ENCODE measurements around the gene RNF7.

The RNF7 gene

DNA sequence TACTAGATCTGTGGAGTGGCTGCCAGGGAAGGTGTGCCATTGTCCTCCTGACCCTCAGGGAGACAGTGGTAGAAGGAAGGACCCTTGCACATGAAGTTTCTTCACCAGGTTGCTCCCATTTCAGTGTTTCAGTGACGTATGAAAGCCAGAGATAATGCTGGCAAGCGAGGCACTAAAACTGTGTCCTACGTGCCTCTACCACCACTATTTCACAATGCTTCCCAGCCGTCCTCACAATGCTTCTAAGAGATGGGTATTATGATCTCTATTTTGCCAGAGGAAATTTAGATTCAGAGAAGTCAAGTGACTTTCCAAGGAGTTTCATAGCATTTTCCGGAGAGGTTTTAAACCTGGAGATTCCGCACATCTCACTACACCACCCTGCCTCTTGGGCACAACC is 28.0 kb upstream of the RNF7 start:
- no peaks in the 10 kb centered on the region for H3K27me3 ChIP-seq (ENCODE audit: control insufficient read depth, insufficient read depth, low read length, poor library complexity, severe bottlenecking)
- H3K36me3 ChIP-seq (ENCODE audit: control insufficient read depth, insufficient read depth, low read length) = no peaks in the 10 kb centered on the region
- H3K27ac ChIP-seq (ENCODE audit: insufficient read depth, low read depth, low read length, poor library complexity, severe bottlenecking) = no peak overlapping the region
- WGBS, 2 experiments = 88 to 98% methylated on average over 6 of the region's 6 CpGs
- H3K4me3 ChIP-seq (ENCODE audit: insufficient read depth, low read depth, low read length) = no peak overlapping the region
- no peaks in the 10 kb centered on the region for H3K4me1 ChIP-seq (ENCODE audit: control insufficient read depth, insufficient read depth, low read length)
- H3K9me3 ChIP-seq (ENCODE audit: control insufficient read depth, low read length) = no peaks in the 10 kb centered on the region

DNA sequence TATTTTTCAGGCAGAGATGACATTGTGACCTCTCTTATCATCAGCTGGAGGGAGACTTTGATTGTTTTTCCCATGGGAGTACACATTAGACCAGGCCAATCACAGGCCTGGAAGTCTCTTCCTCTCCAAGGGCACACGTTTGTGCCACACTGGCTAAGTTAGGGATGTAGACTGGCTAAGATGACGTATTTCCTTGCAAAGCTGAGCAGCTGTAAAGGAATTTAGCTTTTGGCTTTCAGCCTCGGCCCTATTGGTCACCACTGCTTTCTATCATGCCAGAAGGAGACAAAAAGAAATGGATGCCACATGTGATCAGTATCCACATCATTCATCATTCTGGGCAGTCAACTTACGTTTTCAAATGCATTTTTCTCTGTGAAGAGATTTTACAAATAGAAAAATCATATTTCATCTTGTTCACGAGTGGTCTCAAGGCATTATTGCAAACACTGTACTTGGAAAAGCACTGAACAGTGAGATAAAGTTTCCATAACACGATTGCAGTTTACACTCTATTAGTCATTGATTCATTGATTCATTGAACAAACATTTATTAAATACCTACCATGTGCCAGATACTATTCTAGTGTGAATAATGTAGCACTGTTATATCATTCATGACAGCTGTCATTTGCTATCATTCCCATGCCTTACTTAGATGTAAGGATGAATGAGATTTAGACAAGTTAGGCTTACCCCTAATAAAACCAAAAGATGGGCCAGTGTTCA is 27.0 kb upstream of the RNF7 start:
- H3K36me3 ChIP-seq (ENCODE audit: control insufficient read depth, insufficient read depth, low read length) = no peaks in the 10 kb centered on the region
- WGBS, 2 experiments = 90 to 94% methylated on average over 6 of the region's 6 CpGs
- no peak overlapping the region for H3K27ac ChIP-seq (ENCODE audit: insufficient read depth, low read depth, low read length, poor library complexity, severe bottlenecking)
- no peaks in the 10 kb centered on the region for H3K27me3 ChIP-seq (ENCODE audit: control insufficient read depth, insufficient read depth, low read length, poor library complexity, severe bottlenecking)
- H3K9me3 ChIP-seq (ENCODE audit: control insufficient read depth, low read length) = no peaks in the 10 kb centered on the region
- no peak overlapping the region for H3K4me3 ChIP-seq (ENCODE audit: insufficient read depth, low read depth, low read length)
- H3K4me1 ChIP-seq (ENCODE audit: control insufficient read depth, insufficient read depth, low read length) = no peaks in the 10 kb centered on the region

DNA sequence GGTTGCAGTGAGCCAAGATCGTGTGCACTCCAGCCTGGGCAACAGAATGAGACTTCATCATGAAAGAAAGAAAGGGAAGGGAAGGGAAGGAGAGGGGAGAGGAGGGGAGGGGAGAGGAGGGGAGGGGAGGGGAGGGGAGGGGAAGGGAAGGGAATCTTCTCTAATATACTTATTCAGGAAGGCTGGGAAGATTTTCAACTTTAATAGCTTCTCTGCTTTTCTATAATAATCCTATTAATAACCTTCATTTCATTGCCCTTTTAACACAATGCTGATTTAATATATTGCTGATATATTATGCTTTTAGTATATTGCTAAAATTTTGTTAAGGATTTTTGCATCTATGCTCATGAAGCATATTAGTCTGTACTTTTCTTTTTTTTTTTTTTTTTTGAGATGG is 23.4 kb upstream of the RNF7 start:
- Histone ChIP-seq H3K4me1 (ENCODE audit: control insufficient read depth, insufficient read depth, low read length) (no peaks in the 10 kb centered on the region), H3K36me3 (ENCODE audit: control insufficient read depth, insufficient read depth, low read length) (no peaks in the 10 kb centered on the region), H3K27ac (ENCODE audit: insufficient read depth, low read depth, low read length, poor library complexity, severe bottlenecking) (no peak overlapping the region), H3K27me3 (ENCODE audit: control insufficient read depth, insufficient read depth, low read length, poor library complexity, severe bottlenecking) (no peaks in the 10 kb centered on the region), H3K9me3 (ENCODE audit: control insufficient read depth, low read length) (no peaks in the 10 kb centered on the region), H3K4me3 (ENCODE audit: insufficient read depth, low read depth, low read length) (no peak overlapping the region)
- 91 to 100% methylated on average over 1 of the region's 1 CpG for WGBS, 2 experiments

DNA sequence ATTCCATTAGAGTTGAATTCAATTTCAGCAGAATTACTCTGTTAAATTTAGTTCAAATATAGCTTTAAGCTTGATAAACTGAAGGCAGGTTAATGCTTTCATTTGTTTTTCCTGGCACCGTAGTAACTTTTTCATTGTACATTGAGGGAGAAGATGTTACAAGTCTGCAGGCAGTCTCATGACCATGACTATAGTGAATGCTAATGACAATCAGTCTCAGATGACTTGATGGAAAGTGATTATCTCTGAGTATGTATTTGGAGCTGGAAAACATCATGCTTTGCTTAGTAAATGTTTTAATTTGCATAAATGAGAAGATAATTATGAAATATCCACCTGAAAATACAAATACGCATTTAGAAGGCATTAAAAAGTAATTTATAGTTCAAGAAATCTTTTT is 16.0 kb upstream of the RNF7 start:
- Histone ChIP-seq H3K27me3 (ENCODE audit: control insufficient read depth, insufficient read depth, low read length, poor library complexity, severe bottlenecking) (no peaks in the 10 kb centered on the region), H3K9me3 (ENCODE audit: control insufficient read depth, low read length) (no peaks in the 10 kb centered on the region)
- WGBS, 2 experiments = 96 to 97% methylated on average over 1 of the region's 2 CpGs

DNA sequence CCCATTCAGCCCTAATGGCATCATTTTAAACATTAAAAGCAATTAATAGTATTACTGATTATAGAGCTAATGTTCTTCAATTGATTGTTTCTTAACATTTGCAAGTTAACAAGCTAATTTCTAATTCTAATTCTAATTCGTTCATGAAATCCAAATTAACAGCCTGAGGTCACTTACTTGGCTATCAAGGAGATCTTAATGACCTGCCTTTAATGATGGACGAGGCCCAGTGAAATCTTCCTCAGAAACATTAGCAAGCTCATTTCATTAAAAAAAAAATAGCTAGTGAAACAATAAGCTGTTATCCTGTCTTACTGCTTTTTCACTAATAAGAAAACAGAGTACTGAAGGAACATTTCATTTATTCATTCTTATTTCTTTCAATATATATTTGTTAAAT is 15.4 kb upstream of the RNF7 start:
- WGBS, 2 experiments = 91 to 96% methylated on average over 2 of the region's 2 CpGs
- Histone ChIP-seq H3K27ac (ENCODE audit: insufficient read depth, low read depth, low read length, poor library complexity, severe bottlenecking) (no peak overlapping the region), H3K9me3 (ENCODE audit: control insufficient read depth, low read length) (no peaks in the 10 kb centered on the region), H3K27me3 (ENCODE audit: control insufficient read depth, insufficient read depth, low read length, poor library complexity, severe bottlenecking) (no peaks in the 10 kb centered on the region), H3K36me3 (ENCODE audit: control insufficient read depth, insufficient read depth, low read length) (no peaks in the 10 kb centered on the region), H3K4me1 (ENCODE audit: control insufficient read depth, insufficient read depth, low read length) (no peaks in the 10 kb centered on the region), H3K4me3 (ENCODE audit: insufficient read depth, low read depth, low read length) (no peak overlapping the region)

More for the DNA sequence above, 16.0 kb upstream of the RNF7 start:
- no peak overlapping the region for H3K4me3 ChIP-seq (ENCODE audit: insufficient read depth, low read depth, low read length)
- no peaks in the 10 kb centered on the region for H3K36me3 ChIP-seq (ENCODE audit: control insufficient read depth, insufficient read depth, low read length)
- H3K4me1 ChIP-seq (ENCODE audit: control insufficient read depth, insufficient read depth, low read length) = no peaks in the 10 kb centered on the region
- no peak overlapping the region for H3K27ac ChIP-seq (ENCODE audit: insufficient read depth, low read depth, low read length, poor library complexity, severe bottlenecking)

DNA sequence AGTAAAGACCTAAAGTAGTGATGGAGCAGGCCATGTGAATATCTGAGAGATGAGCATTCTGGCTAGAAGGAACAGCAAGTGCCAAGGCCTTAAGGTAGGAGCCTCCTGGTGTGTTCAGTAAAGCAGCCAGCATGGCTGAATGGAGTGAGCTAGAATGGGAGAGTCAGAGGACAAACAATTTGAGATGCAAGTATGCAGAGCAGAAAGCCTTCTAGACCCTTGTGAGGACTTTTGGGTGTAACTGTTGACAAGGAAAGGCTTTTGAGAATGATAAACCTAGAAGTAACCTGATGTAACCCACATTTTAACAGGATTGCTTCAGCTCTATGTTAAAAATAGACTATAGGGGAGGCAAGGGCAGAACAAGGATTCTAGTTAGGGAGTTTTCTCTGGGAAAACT is 14.8 kb upstream of the RNF7 start:
- no peaks in the 10 kb centered on the region for H3K27me3 ChIP-seq (ENCODE audit: control insufficient read depth, insufficient read depth, low read length, poor library complexity, severe bottlenecking)
- H3K4me3 ChIP-seq (ENCODE audit: insufficient read depth, low read depth, low read length) = no peak overlapping the region
- no peaks in the 10 kb centered on the region for H3K4me1 ChIP-seq (ENCODE audit: control insufficient read depth, insufficient read depth, low read length)
- H3K9me3 ChIP-seq (ENCODE audit: control insufficient read depth, low read length) = no peaks in the 10 kb centered on the region
- H3K27ac ChIP-seq (ENCODE audit: insufficient read depth, low read depth, low read length, poor library complexity, severe bottlenecking) = no peak overlapping the region
- H3K36me3 ChIP-seq (ENCODE audit: control insufficient read depth, insufficient read depth, low read length) = no peaks in the 10 kb centered on the region

DNA sequence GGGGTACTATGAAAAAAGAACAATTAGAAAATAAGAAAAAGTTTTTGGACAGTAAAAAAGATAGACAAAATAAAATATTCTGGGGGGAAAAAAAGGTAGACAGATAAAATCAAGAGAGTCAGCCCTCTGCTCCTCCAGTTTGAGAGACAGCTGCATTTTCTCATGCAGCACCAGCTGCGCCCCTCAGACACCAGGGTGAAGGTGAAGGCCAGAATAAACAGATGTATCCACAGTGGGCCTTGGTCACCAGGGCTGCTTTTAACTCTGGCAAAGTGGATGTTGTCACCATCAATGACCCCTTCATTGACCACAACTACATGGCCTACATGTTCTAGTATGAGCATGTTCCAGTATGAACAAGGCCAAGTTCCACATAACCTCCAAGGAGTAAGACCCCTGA is 13.9 kb upstream of the RNF7 start:
- Histone ChIP-seq H3K27me3 (ENCODE audit: control insufficient read depth, insufficient read depth, low read length, poor library complexity, severe bottlenecking) (no peaks in the 10 kb centered on the region), H3K9me3 (ENCODE audit: control insufficient read depth, low read length) (no peaks in the 10 kb centered on the region), H3K27ac (ENCODE audit: insufficient read depth, low read depth, low read length, poor library complexity, severe bottlenecking) (no peak overlapping the region), H3K4me1 (ENCODE audit: control insufficient read depth, insufficient read depth, low read length) (no peaks in the 10 kb centered on the region), H3K4me3 (ENCODE audit: insufficient read depth, low read depth, low read length) (no peak overlapping the region), H3K36me3 (ENCODE audit: control insufficient read depth, insufficient read depth, low read length) (no peaks in the 10 kb centered on the region)
- 93% methylated on average over 1 of the region's 1 CpG for WGBS, 2 experiments

DNA sequence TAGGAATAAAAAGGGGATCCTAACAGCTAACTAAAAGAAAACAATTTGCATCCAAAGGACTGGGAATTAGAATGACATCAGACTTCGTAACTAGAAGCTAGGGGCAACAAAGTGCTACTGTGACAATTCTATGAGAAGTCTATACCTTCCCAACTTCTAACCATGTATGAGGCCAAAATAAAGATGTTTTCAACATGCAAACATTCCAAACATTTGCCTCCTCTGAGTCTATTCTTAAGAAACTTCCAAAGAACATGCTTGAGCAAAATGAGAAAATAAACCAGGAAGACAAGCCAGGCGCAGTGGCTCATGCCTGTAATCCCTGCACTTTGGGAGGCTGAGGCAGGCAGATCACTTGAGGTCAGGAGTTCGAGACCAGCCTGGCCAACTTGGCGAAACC is 13.1 kb upstream of the RNF7 start:
- no peak overlapping the region for H3K27ac ChIP-seq (ENCODE audit: insufficient read depth, low read depth, low read length, poor library complexity, severe bottlenecking)
- no peaks in the 10 kb centered on the region for H3K9me3 ChIP-seq (ENCODE audit: control insufficient read depth, low read length)
- no peaks in the 10 kb centered on the region for H3K4me1 ChIP-seq (ENCODE audit: control insufficient read depth, insufficient read depth, low read length)
- no peak overlapping the region for H3K4me3 ChIP-seq (ENCODE audit: insufficient read depth, low read depth, low read length)
- no peaks in the 10 kb centered on the region for H3K27me3 ChIP-seq (ENCODE audit: control insufficient read depth, insufficient read depth, low read length, poor library complexity, severe bottlenecking)
- no peaks in the 10 kb centered on the region for H3K36me3 ChIP-seq (ENCODE audit: control insufficient read depth, insufficient read depth, low read length)
- 85 to 94% methylated on average over 4 of the region's 4 CpGs for WGBS, 2 experiments

DNA sequence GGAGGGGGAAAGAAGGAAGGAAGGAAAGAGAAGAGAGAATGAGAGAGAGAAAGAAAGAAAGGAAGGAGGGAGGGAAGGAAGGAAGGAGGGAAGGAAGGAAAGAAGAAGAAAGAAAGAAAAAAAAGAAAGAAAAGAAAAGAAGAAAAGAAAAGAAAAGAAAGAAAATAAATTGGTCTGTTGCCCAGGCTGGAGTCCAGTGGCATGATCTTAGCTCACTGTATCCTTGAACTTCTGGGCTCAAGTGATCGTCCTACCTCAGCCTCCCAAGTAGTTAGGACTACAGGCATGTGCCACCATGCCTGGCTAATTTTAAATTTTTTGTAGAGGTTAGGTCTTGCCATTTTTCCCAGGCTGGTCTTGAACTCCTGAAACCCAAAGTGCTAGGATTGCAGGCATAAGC is 11.6 kb upstream of the RNF7 start:
- Histone ChIP-seq H3K9me3 (ENCODE audit: control insufficient read depth, low read length) (no peaks in the 10 kb centered on the region), H3K27ac (ENCODE audit: insufficient read depth, low read depth, low read length, poor library complexity, severe bottlenecking) (no peak overlapping the region), H3K4me1 (ENCODE audit: control insufficient read depth, insufficient read depth, low read length) (no peaks in the 10 kb centered on the region), H3K4me3 (ENCODE audit: insufficient read depth, low read depth, low read length) (no peak overlapping the region), H3K36me3 (ENCODE audit: control insufficient read depth, insufficient read depth, low read length) (no peaks in the 10 kb centered on the region), H3K27me3 (ENCODE audit: control insufficient read depth, insufficient read depth, low read length, poor library complexity, severe bottlenecking) (no peaks in the 10 kb centered on the region)
- WGBS, 2 experiments = 85 to 94% methylated on average over 1 of the region's 1 CpG

DNA sequence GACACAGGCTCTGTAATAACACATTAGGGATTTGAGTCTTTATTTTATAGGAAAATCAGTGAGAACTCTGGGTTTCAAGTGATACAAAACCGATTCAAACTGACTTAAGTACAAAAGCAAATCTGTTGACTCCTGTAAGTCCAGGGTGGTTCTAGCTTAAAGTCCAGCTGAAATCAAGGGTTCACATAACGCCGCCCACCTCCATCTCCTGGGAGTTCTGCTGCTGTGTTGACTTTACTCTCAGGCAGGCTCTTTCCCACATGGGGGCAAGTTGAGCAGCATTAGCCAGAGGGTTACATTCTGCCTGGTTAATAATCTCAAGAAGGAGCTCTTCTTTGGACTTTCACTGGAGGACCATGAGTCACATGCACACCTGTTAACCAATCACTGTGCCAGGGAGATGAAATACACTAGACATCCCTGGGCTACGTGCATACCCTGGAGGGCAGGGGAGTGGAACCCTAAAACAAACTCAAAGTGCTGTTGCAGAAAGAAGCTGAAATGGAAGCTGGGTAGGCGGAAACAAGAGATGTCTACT is 9.7 kb upstream of the RNF7 start:
- Histone ChIP-seq H3K4me1 (ENCODE audit: control insufficient read depth, insufficient read depth, low read length) (no peaks in the 10 kb centered on the region), H3K9me3 (ENCODE audit: control insufficient read depth, low read length) (no peaks in the 10 kb centered on the region), H3K36me3 (ENCODE audit: control insufficient read depth, insufficient read depth, low read length) (no peaks in the 10 kb centered on the region), H3K4me3 (ENCODE audit: insufficient read depth, low read depth, low read length) (no peak overlapping the region), H3K27me3 (ENCODE audit: control insufficient read depth, insufficient read depth, low read length, poor library complexity, severe bottlenecking) (no peaks in the 10 kb centered on the region), H3K27ac (ENCODE audit: insufficient read depth, low read depth, low read length, poor library complexity, severe bottlenecking) (no peak overlapping the region)
- 91 to 92% methylated on average over 5 of the region's 5 CpGs for WGBS, 2 experiments
